IMR-90 (cell line): ENCODE results near the gene FCHSD2. TPM values are rescaled to one million over a fixed set of nuclear protein-coding genes. Genes with fewer than 3 reads are reported as not detected.

Experiments
- ATAC-seq: fragments of 200-7000 bp; cut with Tn5 transposase; 2 replicates; pipeline ENCODE4 v1.9.1; 2020; ENCODE audit warnings: low read depth, mild to moderate bottlenecking, moderate library complexity
- BruUV-seq: library from RNA; stranded (reverse); fragments of 400-500 nt; replicated peaks from 2 replicates; lab custom pipeline; 2021; lab: Mats Ljungman, UMichigan
- CTCF ChIA-PET: fragments of 300-600 bp; formaldehyde crosslinking; extraction: SDS; loops from one replicate; lab custom pipeline; 2021; ENCODE audit warnings: antibody characterized with exemption; lab: Yijun Ruan, JAX
- POLR2A ChIA-PET: fragments of 300-600 bp; sonication (Branson Sonifier 250); formaldehyde crosslinking; loops from one replicate; lab custom pipeline; 2022; ENCODE audit warnings: antibody characterized with exemption; ENCODE audit not compliant: unreplicated experiment; lab: Charles Lee
- DNase-seq: peaks from one replicate; pipeline ENCODE4 v3.0.0; 2013
- H2AFZ ChIP-seq: replicated peaks from 2 replicates; pipeline ENCODE3; 2013; ENCODE audit warnings: low read length, mild to moderate bottlenecking; ENCODE audit not compliant: poor library complexity
- H2AK5ac ChIP-seq: 2 replicates; pipeline ENCODE4 v1.6.1; 2013; ENCODE audit warnings: low read depth, low read length, inconsistent platforms
- H2AK9ac ChIP-seq: replicated peaks from 2 replicates; pipeline ENCODE3; 2013; ENCODE audit warnings: mild to moderate bottlenecking, low read depth, low read length, moderate library complexity; ENCODE audit not compliant: poor library complexity
- H2BK120ac ChIP-seq: 2 replicates; pipeline ENCODE4 v1.6.1; 2013; ENCODE audit warnings: low read depth, low read length, inconsistent platforms
- H2BK15ac ChIP-seq: 3 replicates; pipeline ENCODE4 v1.6.1; 2013; ENCODE audit warnings: low read depth, low read length, inconsistent platforms
- H2BK20ac ChIP-seq: 2 replicates; pipeline ENCODE4 v1.6.1; 2013; ENCODE audit warnings: low read depth, mild to moderate bottlenecking, inconsistent platforms, low read length, moderate library complexity
- H2BK5ac ChIP-seq: 2 replicates; pipeline ENCODE4 v1.6.1; 2013; ENCODE audit warnings: mild to moderate bottlenecking, low read depth, low read length, inconsistent platforms; ENCODE audit not compliant: poor library complexity, severe bottlenecking
- H3K14ac ChIP-seq: replicated peaks from 2 replicates; pipeline ENCODE4 v1.6.1; 2013; ENCODE audit warnings: low read depth, low read length, inconsistent platforms
- H3K18ac ChIP-seq: 2 replicates; pipeline ENCODE4 v1.6.1; 2013; ENCODE audit warnings: low read depth, low read length, control low read depth
- H3K23ac ChIP-seq: 2 replicates; pipeline ENCODE4 v1.6.1; 2013; ENCODE audit warnings: low read depth, low read length, inconsistent platforms
- H3K27ac ChIP-seq: 2 replicates; pipeline ENCODE4 v1.5.1; 2013; ENCODE audit warnings: mild to moderate bottlenecking, control low read depth, low read length; ENCODE audit not compliant: insufficient read depth
- H3K27me3 ChIP-seq: 2 replicates; pipeline ENCODE4 v1.6.1; 2013; ENCODE audit warnings: low read length; ENCODE audit not compliant: control insufficient read depth, insufficient read depth
- H3K36me3 ChIP-seq: 2 replicates; pipeline ENCODE4 v1.6.1; 2013; ENCODE audit warnings: low read length, mixed read lengths; ENCODE audit not compliant: control insufficient read depth, insufficient read depth
- H3K4ac ChIP-seq: 2 replicates; pipeline ENCODE4 v1.6.1; 2013; ENCODE audit warnings: low read depth, low read length, inconsistent platforms
- H3K4me1 ChIP-seq: 2 replicates; pipeline ENCODE4 v1.6.1; 2013; ENCODE audit warnings: low read length, mixed read lengths; ENCODE audit not compliant: control insufficient read depth, insufficient read depth
- H3K4me2 ChIP-seq: 2 replicates; pipeline ENCODE4 v1.6.1; 2013; ENCODE audit warnings: low read depth, mild to moderate bottlenecking, control low read depth, low read length, moderate library complexity
- H3K4me3 ChIP-seq: 2 replicates; pipeline ENCODE4 v1.5.1; 2013; ENCODE audit warnings: low read depth, mild to moderate bottlenecking, control low read depth, low read length, moderate library complexity; ENCODE audit not compliant: insufficient read depth
- H3K56ac ChIP-seq: 2 replicates; pipeline ENCODE4 v1.6.1; 2013; ENCODE audit warnings: low read length, inconsistent platforms; ENCODE audit not compliant: insufficient read depth; ENCODE audit errors: extremely low read depth
- H3K79me1 ChIP-seq, 2 experiments: 2 replicates each; pipeline ENCODE4 v1.6.1; 2013; ENCODE audit warnings: low read length in 2 of 2, inconsistent platforms in 1 of 2, low read depth in 1 of 2
- H3K9ac ChIP-seq: 2 replicates; pipeline ENCODE4 v1.6.1; 2013; ENCODE audit warnings: low read depth, low read length, control low read depth
- H3K9me1 ChIP-seq: 2 replicates; pipeline ENCODE4 v1.6.1; 2013; ENCODE audit warnings: low read length, inconsistent platforms; ENCODE audit not compliant: insufficient read depth
- H3K9me3 ChIP-seq: 2 replicates; pipeline ENCODE4 v1.6.1; 2013; ENCODE audit warnings: low read length; ENCODE audit not compliant: control insufficient read depth, insufficient read depth
- H4K20me1 ChIP-seq: 2 replicates; pipeline ENCODE4 v1.6.1; 2013; ENCODE audit warnings: low read length, inconsistent platforms; ENCODE audit not compliant: insufficient read depth
- H4K5ac ChIP-seq: 2 replicates; pipeline ENCODE4 v1.6.1; 2013; ENCODE audit warnings: mild to moderate bottlenecking, low read depth, low read length, control low read depth
- H4K8ac ChIP-seq, 2 experiments: 2 replicates each; pipeline ENCODE4 v1.6.1; 2013; ENCODE audit warnings: low read depth in 2 of 2, low read length in 2 of 2, control low read depth in 1 of 2, inconsistent platforms in 1 of 2
- H4K91ac ChIP-seq: 2 replicates; pipeline ENCODE4 v1.6.1; 2013; ENCODE audit warnings: low read depth, low read length, inconsistent platforms; ENCODE audit not compliant: insufficient read depth
- MAZ ChIP-seq: IDR thresholded peaks from 2 replicates; pipeline ENCODE4 v1.6.1; 2012; ENCODE audit warnings: low read depth, mild to moderate bottlenecking, low read length, improper control_type of control experiment, moderate library complexity, borderline replicate concordance
- MXI1 ChIP-seq: IDR thresholded peaks from 2 replicates; pipeline ENCODE4 v1.6.1; 2012; ENCODE audit warnings: low read depth, mild to moderate bottlenecking, low read length, moderate library complexity, borderline replicate concordance
- RAD21 ChIP-seq: IDR thresholded peaks from 2 replicates; pipeline ENCODE4 v1.6.1; 2012; ENCODE audit warnings: low read length, improper control_type of control experiment
- RFX5 ChIP-seq: IDR thresholded peaks from 2 replicates; pipeline ENCODE4 v1.8.0; 2012; ENCODE audit warnings: low read depth, mild to moderate bottlenecking, low read length, moderate library complexity
- SMC3 ChIP-seq: fragments of 150-350 bp; IDR thresholded peaks from 2 replicates; pipeline ENCODE4 v1.6.1; 2016; ENCODE audit warnings: low read depth, mild to moderate bottlenecking, antibody characterized with exemption, low read length, moderate library complexity
- WGBS, 2 experiments: methylation state at CpG; one replicate each; pipeline versions ENCODE4 v1.1.5 to v1.1.7; 2013; ENCODE audit warnings: missing lambda C conversion rate in 2 of 2; ENCODE audit not compliant: insufficient read length in 1 of 2; ENCODE audit errors: extremely low coverage in 2 of 2; 5-methylcytosine and 5-hydroxymethylcytosine counted together
- dilution Hi-C: fragments of 300-500 bp; cut with HindIII; formaldehyde crosslinking; loops from one replicate; pipeline ENCODE4 v1.14.3; 2018; ENCODE audit warnings: low sequenced_read_pairs; ENCODE audit not compliant: unreplicated experiment
- in situ Hi-C: fragments of 300-500 bp; cut with MboI; formaldehyde crosslinking; loops from 3 replicates; pipeline ENCODE4 v1.14.3; 2019; ENCODE audit warnings: low sequenced_read_pairs, inconsistent platforms, mixed read lengths
- intact Hi-C: fragments of 100-400 bp; cut with micrococcal nuclease; formaldehyde crosslinking; loops from 2 replicates; pipeline ENCODE4 v1.10.0; 2022
- polyA plus RNA-seq, 3 experiments: library from polyadenylated mRNA; depleted of rRNA; stranded (reverse); fragments of >200 nt; gene quantifications; 2 replicates each; pipeline ENCODE4 v1.2.3, GENCODE V29; 2012; ENCODE audit warnings: low replicate concordance in 1 of 3
- total RNA-seq: library from RNA; depleted of rRNA; stranded (reverse); fragments of >200 nt; gene quantifications from 2 replicates; pipeline ENCODE4 v1.2.3, GENCODE V29; 2012
- TF ChIP-seq, protein P1 (sequence below): conservative IDR thresholded peaks from 2 replicates; pipeline ENCODE4 v1.5.1; 2012; ENCODE audit warnings: mild to moderate bottlenecking, low read depth, low read length, improper control_type of control experiment

Gene FCHSD2
- total and polyA plus RNA-seq, 2 of the 4 experiments (the other 2 are of a cell fraction), result 5.9 to 18.7 TPM

DNA sequence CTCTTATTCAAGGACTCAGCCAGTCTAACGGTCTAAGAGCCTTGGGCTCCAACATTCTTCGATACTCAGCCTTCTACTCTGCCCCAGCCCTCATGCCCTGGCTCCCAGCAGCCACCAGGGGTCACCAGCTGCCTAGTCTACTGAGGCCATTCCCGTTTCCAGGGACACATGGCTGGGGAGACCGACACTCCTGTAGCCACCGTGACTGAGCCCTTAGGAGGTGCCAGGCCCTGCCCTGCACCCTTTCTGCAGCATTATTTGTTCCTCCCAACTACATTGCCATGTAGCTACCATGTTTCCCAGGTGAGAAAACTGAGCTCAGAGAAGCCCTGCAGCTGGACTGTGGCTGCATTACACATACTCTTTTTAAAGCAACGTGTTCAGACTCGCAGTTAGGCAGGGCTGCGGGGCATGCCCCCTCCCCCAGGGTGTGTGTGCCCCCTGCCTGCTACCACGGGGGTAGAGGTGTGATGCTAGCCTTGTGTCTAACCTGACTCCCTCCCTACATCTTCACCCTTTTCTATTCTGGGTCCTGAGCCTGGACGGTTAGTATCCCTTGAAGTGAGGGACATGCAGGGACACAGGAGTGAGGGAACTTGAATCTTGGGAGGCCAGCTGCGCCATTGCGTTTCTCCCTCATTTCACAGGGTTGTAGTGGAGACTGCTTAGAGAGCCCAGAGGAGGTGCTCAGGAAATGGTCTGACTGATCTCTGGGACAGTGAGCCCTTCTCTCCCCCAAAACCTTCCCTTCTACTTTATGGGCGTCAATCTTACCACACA lies 310.4 kb downstream of the FCHSD2 start:
- H3K4ac ChIP-seq, result peak overlapping the region; percentile 21
- H3K18ac ChIP-seq, result no peak overlapping the region
- H3K9me3 ChIP-seq, result no peaks in the 10 kb centered on the region
- H2BK20ac ChIP-seq, result no peak overlapping the region
- DNase-seq (peak; percentile 71), ATAC-seq (peak; percentile 94)
- no peak overlapping the region for H3K9ac ChIP-seq
- ChIA-PET CTCF (interaction anchor here (0.7 to 3.2 kb wide), 8 partner anchors 9 to 411 kb away, joined by 3 to 19 read pairs (median 4); no protein-coding TSS in a partner anchor), POLR2A (no interaction called here)
- H2AK9ac ChIP-seq, result peak overlapping the region; percentile 80
- H3K79me1 ChIP-seq, result peaks cover 0 to 11% of the 10 kb centered on the region in 2 experiments; a peak in 1 of 4 replicates
- peaks cover 9% of the 10 kb centered on the region for H3K9me1 ChIP-seq
- no peak overlapping the region for H2BK5ac ChIP-seq
- in situ Hi-C loops (loop anchor here (5.0 kb wide), 2 partner anchors 346 to 456 kb away; no protein-coding TSS in a partner anchor), intact Hi-C loops (loop anchor here (1.0 to 2.0 kb wide), 4 partner anchors 309 to 457 kb away; no protein-coding TSS in a partner anchor), dilution Hi-C loops (no loop called here)
- H2BK120ac ChIP-seq, result no peak overlapping the region
- H3K4me3 ChIP-seq, result no peak overlapping the region
- peak overlapping the region in 1 of 2 experiments; percentile 41; a peak in 1 of 4 replicates for H4K8ac ChIP-seq
- H3K27me3 ChIP-seq, result no peaks in the 10 kb centered on the region
- no peak overlapping the region for H3K56ac ChIP-seq
- H4K5ac ChIP-seq, result no peak overlapping the region
- no peak overlapping the region for H3K27ac ChIP-seq
- TF ChIP-seq, protein P1, sequence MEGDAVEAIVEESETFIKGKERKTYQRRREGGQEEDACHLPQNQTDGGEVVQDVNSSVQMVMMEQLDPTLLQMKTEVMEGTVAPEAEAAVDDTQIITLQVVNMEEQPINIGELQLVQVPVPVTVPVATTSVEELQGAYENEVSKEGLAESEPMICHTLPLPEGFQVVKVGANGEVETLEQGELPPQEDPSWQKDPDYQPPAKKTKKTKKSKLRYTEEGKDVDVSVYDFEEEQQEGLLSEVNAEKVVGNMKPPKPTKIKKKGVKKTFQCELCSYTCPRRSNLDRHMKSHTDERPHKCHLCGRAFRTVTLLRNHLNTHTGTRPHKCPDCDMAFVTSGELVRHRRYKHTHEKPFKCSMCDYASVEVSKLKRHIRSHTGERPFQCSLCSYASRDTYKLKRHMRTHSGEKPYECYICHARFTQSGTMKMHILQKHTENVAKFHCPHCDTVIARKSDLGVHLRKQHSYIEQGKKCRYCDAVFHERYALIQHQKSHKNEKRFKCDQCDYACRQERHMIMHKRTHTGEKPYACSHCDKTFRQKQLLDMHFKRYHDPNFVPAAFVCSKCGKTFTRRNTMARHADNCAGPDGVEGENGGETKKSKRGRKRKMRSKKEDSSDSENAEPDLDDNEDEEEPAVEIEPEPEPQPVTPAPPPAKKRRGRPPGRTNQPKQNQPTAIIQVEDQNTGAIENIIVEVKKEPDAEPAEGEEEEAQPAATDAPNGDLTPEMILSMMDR, result peak; percentile 91
- TF ChIP-seq RFX5, result no peak
- peak; percentile 97 for TF ChIP-seq SMC3
- peak; percentile 96 for TF ChIP-seq RAD21
- TF ChIP-seq MXI1, result 0 out of 2 replicates have a peak, but pooled peaks have one; percentile 34
- TF ChIP-seq MAZ, result peak; percentile 51; the same call in 1 of the 2 replicates
- H3K4me2 ChIP-seq, result no peak overlapping the region
- no peaks in the 10 kb centered on the region; the same call in 1 of the 2 replicates for H3K36me3 ChIP-seq
- no TSS peak for BruUV-seq
- H4K91ac ChIP-seq, result no peak overlapping the region; the same call in 1 of the 2 replicates
- H3K23ac ChIP-seq, result no peak overlapping the region
- H3K4me1 ChIP-seq, result peaks cover 9% of the 10 kb centered on the region
- peak overlapping the region; percentile 54 for H2AFZ ChIP-seq
- no peak overlapping the region for H3K14ac ChIP-seq
- no peaks in the 10 kb centered on the region for H4K20me1 ChIP-seq
- 0% methylated on average over 5 of the region's 13 CpGs; no CpG with 5 or more reads in 1 of the 2 experiments for WGBS, 2 experiments
- no peak overlapping the region for H2BK15ac ChIP-seq
- peak overlapping the region; percentile 37 for H2AK5ac ChIP-seq
